Fibroblast of mammary gland (primary cell): ENCODE results near the gene MRPL11.

Source experiments
- DNase-seq: peaks from one replicate; pipeline ENCODE4 v3.0.0-alpha.2; 2010; ENCODE audit warnings: low read depth
- H3K4me3 ChIP-seq: 2 replicates; pipeline ENCODE4 v1.5.1; 2011; ENCODE audit warnings: low read depth, mild to moderate bottlenecking, low read length, moderate library complexity; ENCODE audit not compliant: control insufficient read depth
- TF ChIP-seq, protein P1 (sequence below): conservative IDR thresholded peaks from 2 replicates; pipeline ENCODE4 v1.5.1; 2011; ENCODE audit warnings: low read depth, low read length, inconsistent platforms; ENCODE audit not compliant: control insufficient read depth, insufficient read depth

Gene MRPL11

DNA sequence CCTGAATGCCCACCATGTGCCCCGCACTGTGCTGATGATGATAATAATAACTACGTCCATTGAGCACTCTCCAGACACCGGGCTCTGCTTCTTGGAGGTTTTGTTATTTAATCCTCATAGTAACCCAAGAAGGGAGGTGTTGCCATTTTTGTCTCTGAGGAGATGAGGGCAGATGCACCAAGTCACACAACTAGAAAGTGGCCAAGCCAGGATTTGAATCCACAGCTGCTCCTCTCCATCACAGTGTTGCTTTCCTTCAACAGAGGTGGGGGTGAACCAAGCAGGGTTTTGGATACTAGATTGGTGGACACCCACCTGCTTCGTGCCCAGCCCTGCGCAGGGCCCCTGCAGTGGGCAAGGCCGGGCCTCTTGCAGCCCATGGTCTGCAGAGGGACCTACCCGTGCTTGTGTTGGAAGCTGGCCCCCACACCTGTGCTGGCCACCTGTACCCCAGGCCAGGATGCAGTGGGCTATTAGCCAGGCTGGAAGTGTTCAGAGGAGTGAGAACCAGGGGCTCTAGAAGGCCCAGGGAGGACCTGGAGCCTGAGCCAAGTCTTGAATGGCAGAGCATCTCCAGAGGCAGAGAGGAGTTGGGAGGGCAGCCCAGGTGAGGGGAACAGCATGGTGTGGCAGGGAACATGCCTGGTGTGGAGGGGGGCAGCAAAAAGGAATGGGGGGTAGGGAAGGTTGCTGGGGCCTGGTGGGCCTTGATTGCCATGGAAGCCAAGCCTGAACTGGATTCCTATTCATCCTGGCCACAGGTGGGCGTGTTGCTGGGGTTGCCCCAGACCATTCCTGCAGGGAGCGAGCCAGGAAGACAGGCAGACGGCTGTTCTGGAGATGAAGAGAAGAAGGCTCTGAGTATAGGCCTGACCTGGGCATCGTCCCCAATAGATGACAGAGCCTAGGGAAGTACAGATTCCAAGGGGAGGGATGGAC, 38.9 kb upstream of the MRPL11 start:
- TF ChIP-seq, protein P1, sequence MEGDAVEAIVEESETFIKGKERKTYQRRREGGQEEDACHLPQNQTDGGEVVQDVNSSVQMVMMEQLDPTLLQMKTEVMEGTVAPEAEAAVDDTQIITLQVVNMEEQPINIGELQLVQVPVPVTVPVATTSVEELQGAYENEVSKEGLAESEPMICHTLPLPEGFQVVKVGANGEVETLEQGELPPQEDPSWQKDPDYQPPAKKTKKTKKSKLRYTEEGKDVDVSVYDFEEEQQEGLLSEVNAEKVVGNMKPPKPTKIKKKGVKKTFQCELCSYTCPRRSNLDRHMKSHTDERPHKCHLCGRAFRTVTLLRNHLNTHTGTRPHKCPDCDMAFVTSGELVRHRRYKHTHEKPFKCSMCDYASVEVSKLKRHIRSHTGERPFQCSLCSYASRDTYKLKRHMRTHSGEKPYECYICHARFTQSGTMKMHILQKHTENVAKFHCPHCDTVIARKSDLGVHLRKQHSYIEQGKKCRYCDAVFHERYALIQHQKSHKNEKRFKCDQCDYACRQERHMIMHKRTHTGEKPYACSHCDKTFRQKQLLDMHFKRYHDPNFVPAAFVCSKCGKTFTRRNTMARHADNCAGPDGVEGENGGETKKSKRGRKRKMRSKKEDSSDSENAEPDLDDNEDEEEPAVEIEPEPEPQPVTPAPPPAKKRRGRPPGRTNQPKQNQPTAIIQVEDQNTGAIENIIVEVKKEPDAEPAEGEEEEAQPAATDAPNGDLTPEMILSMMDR: no peak
- no peak for DNase-seq
- no peak overlapping the region for H3K4me3 ChIP-seq

DNA sequence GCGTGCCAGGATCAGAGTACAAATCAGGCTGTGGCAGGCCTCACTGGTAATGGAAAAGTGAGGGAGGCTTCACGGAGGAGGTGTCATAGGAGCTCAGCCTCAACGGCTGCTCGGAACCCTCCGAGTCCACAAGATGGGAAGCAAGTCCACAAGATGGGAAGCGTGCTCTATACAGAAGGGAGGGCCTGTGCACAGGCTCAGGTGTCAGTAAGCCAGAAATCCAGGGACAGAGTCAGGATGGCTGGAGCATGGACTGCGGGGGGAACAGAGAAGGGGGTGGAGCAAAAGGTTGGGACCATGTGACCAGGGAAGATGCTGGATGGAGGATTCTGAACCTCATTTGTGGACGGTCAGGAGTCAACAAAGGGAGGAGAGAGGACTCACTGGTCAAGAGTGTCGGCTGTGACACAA, 38.2 kb upstream of the MRPL11 start:
- no peak for DNase-seq
- H3K4me3 ChIP-seq: no peak overlapping the region
- TF ChIP-seq, protein P1: no peak

DNA sequence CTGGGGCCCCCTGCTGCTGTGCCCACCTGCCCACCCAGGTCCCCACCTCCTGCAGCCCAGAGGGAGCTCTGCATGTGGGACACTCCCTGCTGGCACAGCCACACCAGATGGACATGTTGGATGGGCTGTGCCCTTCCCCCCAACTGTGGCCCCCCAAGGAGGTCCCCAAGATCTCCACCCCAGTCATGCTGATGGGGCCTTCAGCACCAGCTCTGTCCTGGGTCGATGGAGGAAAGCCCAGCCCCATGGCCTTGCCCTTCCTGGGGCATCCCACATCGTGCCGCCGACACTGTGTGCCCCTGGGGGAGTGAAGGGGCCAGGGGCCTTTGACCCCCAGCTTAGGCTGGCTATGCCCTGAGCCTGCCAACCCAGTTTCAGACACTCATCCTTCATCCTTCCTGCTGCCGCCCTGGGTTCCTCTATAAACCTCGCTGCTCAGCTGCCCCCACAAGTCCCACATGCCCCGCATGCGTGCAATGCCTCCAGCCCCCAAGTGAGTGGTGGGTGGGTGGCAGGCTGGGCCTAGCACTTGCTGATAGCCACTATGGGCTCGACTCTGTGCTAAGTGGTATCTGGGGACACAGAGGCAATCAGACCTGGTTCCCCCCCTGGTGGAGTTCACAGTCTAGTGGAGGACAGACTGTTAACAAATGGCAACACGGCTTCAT, 37.7 kb upstream of the MRPL11 start:
- TF ChIP-seq, protein P1: no peak
- DNase-seq: no peak
- H3K4me3 ChIP-seq: no peak overlapping the region

DNA sequence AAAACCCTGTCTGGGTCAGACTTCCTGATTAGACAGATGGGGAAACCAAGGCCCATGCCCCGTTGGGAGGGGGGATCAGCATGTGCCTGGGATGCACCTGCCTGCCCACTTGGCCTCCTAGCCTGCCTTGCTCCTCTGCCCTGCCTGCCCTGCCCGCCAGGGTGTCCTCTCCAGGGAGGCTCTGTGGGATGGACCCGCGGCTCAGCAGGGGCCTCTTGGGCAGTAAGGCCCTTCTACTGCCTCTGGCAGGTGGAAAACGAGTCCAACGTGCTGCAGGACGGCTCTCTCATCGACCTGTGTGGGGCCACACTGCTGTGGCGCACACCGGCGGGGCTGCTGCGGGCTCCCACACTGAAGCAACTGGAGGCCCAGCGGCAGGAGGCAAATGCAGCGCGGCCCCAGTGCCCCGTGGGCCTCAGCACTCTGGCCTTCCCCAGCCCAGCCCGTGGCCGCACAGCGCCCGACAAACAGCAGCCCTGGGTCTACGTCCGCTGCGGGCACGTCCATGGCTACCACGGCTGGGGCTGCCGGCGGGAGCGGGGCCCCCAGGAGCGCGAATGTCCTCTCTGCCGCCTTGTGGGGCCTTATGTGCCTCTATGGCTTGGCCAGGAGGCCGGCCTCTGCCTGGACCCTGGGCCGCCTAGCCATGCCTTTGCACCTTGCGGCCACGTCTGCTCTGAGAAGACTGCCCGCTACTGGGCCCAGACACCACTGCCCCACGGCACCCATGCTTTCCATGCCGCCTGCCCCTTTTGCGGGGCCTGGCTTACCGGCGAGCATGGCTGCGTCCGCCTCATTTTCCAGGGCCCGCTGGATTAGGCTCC, 36.9 kb upstream of the MRPL11 start:
- DNase-seq: no peak
- no peak overlapping the region for H3K4me3 ChIP-seq
- TF ChIP-seq, protein P1: no peak

DNA sequence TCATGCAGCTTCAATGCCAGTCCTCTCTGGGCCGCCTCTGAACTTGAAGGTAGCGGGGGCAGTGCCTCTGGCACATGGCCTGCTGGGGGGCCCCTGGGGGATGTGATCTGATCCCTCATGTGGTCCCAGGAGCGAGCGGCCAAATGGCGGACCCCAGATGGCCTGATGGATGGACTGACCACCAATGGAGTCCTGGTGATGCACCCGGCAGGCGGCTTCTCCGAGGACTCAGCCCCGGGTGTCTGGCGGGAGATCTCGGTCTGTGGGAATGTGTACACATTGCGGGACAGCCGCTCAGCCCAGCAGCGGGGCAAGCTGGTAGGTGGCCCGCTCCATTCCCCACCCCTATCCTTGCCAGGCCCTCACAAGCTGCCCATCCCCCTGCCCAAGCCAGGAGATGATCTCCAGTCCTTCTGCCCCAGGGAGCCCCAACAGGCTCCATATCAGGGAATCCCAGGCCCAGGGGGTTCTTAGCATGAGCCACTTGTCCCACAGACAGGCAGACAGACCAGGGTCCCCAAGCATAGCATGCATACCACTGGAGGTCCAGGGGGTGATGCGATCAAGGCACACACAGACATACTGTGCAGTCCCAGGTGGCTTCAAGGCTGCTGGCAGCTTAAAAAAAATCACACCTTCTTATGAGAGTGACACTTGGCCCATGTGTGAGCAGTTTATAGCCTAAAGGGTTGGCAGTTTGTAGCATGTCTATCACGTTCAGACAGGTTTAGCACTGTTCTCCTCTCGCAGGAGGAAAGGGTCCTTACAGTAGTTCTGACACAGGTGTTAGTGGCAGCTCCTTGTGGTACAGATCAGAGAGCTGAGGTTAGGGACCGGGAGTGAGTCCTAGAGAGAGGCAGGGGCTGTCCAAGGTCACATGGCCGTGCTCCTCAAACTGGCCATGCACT, 35.2 kb upstream of the MRPL11 start:
- DNase-seq: no peak
- TF ChIP-seq, protein P1: no peak

DNA sequence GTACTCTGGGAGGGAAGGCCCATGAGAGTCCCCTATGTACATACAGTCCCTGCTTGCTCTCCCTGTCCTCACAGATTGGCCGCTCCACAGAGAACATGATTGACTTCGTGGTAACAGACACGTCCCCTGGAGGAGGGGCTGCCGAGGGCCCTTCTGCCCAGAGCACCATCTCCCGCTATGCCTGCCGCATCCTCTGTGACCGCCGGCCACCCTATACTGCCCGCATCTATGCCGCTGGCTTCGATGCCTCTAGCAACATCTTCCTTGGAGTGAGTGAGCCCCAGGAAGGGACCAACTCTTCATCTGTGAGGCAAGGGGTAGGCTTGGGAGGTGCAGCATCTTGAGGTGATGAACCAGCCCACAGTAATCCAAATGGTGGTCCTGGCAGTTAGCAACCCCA, 34.5 kb upstream of the MRPL11 start:
- DNase-seq: no peak
- H3K4me3 ChIP-seq: no peak overlapping the region
- TF ChIP-seq, protein P1: no peak

More for the DNA sequence above, 35.2 kb upstream of the MRPL11 start:
- no peak overlapping the region for H3K4me3 ChIP-seq
